ENCODE data around the gene SLAMF8.
A peak's percentile ranks its signal among the peaks of the same experiment; 100 is the strongest.

Gene SLAMF8

DNA sequence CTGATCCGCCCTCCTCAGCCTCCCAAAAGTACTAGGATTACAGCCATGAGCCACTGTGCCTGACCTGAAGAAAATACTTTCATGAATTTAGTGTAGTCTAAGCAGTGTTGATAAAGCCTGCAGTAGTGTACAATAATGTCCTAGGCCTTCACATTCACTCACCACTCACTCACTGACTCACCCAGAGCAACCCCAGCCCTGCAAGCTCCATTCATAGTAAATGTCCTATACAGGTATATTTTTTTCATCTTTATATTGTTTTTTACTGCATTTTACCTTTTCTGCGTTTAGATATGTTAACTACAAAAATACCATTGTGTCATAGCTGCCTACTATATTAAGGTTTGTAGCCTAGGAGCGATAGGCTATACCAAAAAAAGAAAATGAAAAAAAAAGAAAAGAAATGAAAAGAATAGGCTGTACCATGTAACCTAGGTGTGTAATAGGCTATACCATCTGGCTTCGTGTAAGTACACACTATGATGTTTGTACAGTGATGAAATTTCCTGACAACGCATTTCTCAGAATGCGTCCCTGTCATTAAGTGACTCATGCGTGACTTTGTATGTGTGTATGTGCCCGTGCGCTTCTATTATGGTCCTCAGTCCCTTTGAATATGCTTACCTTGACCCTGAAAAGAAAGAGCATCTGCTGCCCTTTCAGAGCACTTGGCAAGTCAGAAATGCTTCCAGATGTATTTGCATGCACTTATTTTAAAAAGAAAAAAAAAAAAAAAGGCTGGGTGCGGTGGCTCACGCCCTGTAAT is 9.2 kb upstream of the SLAMF8 start:
- Histone ChIP-seq H3K36me3 (ENCODE audit: control insufficient read depth in 1 of 2, insufficient read depth in 2 of 2, low read length in 2 of 2) (no peaks in the 10 kb centered on the region), H3K9me3 (ENCODE audit: control insufficient read depth in 1 of 2, low read length in 2 of 2) (no peaks in the 10 kb centered on the region), H3K9ac (ENCODE audit: low read depth in 1 of 2, low read length in 2 of 2) (no peak overlapping the region), H3K4me3 (ENCODE audit: low read depth in 1 of 2, low read length in 2 of 2) (no peak overlapping the region), H3K4me1 (ENCODE audit: control insufficient read depth in 1 of 2, insufficient read depth in 2 of 2, low read length in 2 of 2) (no peaks in the 10 kb centered on the region), H3K27me3 (ENCODE audit: control insufficient read depth in 1 of 2, insufficient read depth in 2 of 2, low read length in 2 of 2) (no peaks in the 10 kb centered on the region), H3K27ac (ENCODE audit: low read depth, low read length) (no peak overlapping the region)

- Histone ChIP-seq H3K9ac (ENCODE audit: low read depth in 1 of 2, low read length in 2 of 2) (no peak overlapping the region), H3K4me1 (ENCODE audit: control insufficient read depth in 1 of 2, insufficient read depth in 2 of 2, low read length in 2 of 2) (peaks cover 10 to 13% of the 10 kb centered on the region in 2 donors), H3K27ac (ENCODE audit: low read depth, low read length) (no peak overlapping the region), H3K27me3 (ENCODE audit: control insufficient read depth in 1 of 2, insufficient read depth in 2 of 2, low read length in 2 of 2) (no peaks in the 10 kb centered on the region), H3K9me3 (ENCODE audit: control insufficient read depth in 1 of 2, low read length in 2 of 2) (no peaks in the 10 kb centered on the region), H3K4me3 (ENCODE audit: low read depth in 1 of 2, low read length in 2 of 2) (no peak overlapping the region), H3K36me3 (ENCODE audit: control insufficient read depth in 1 of 2, insufficient read depth in 2 of 2, low read length in 2 of 2) (no peaks in the 10 kb centered on the region)
These were observed 5.4 kb upstream of the SLAMF8 start for GRCh38 chr1:159821171-159821867.

DNA sequence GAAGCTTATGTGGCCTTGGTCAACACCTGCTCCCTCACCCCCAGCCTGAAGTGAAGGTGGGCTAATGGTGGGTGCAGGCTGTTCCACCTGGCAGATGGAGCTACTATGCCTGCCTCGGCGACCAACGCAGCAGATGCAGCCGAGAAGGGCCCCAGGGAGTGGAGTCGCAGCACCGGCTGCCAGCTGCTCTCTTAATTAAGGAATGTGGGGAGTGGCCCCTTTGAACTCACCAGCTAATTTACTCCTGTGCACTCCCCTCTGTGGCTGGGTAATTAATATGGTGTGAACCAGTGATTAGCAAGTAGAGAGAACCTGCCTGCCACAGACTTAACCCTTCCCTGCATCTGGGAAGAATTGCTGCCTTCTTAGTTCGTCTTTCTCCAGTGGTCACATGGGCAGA is 3.3 kb upstream of the SLAMF8 start:
- Histone ChIP-seq H3K4me1 (ENCODE audit: control insufficient read depth in 1 of 2, insufficient read depth in 2 of 2, low read length in 2 of 2) (peaks cover 10 to 13% of the 10 kb centered on the region in 2 donors), H3K27me3 (ENCODE audit: control insufficient read depth in 1 of 2, insufficient read depth in 2 of 2, low read length in 2 of 2) (no peaks in the 10 kb centered on the region), H3K9ac (ENCODE audit: low read depth in 1 of 2, low read length in 2 of 2) (no peak overlapping the region), H3K27ac (ENCODE audit: low read depth, low read length) (no peak overlapping the region), H3K36me3 (ENCODE audit: control insufficient read depth in 1 of 2, insufficient read depth in 2 of 2, low read length in 2 of 2) (no peaks in the 10 kb centered on the region), H3K4me3 (ENCODE audit: low read depth in 1 of 2, low read length in 2 of 2) (no peak overlapping the region), H3K9me3 (ENCODE audit: control insufficient read depth in 1 of 2, low read length in 2 of 2) (no peaks in the 10 kb centered on the region)

GRCh38 chr1:159825564-159825963 is 1.1 kb upstream of the SLAMF8 start:
- H3K9me3 ChIP-seq (ENCODE audit: control insufficient read depth in 1 of 2, low read length in 2 of 2): no peaks in the 10 kb centered on the region
- no peaks in the 10 kb centered on the region for H3K36me3 ChIP-seq (ENCODE audit: control insufficient read depth in 1 of 2, insufficient read depth in 2 of 2, low read length in 2 of 2)
- no peak overlapping the region for H3K27ac ChIP-seq (ENCODE audit: low read depth, low read length)
- H3K4me3 ChIP-seq (ENCODE audit: low read depth in 1 of 2, low read length in 2 of 2): no peak overlapping the region
- H3K9ac ChIP-seq (ENCODE audit: low read depth in 1 of 2, low read length in 2 of 2): no peak overlapping the region
- H3K27me3 ChIP-seq (ENCODE audit: control insufficient read depth in 1 of 2, insufficient read depth in 2 of 2, low read length in 2 of 2): no peaks in the 10 kb centered on the region
- H3K4me1 ChIP-seq (ENCODE audit: control insufficient read depth in 1 of 2, insufficient read depth in 2 of 2, low read length in 2 of 2): peaks cover 10 to 13% of the 10 kb centered on the region in 2 donors

DNA sequence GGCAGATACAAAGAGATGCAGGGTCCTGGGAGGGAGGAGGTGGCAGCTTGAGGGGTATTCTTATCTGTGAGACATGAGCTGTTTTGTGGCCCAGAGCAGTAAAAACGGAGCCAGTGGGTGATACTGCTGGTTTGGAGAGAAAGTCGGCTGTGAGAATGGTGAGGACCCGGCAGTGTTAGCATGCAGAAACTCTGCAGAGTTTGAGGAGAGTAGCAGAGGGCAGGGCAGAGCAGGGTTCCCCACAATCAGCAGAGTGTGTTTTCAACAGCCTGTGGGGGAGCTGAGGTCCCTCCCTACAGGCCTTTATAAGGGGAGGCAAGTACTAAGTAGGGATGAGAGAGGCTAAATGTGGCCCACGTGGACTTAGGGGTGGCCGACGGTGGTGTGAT is 423 bp downstream of the SLAMF8 start:
- Histone ChIP-seq H3K4me3 (ENCODE audit: low read depth in 1 of 2, low read length in 2 of 2) (peak overlapping the region; percentile 41 to 47), H3K27me3 (ENCODE audit: control insufficient read depth in 1 of 2, insufficient read depth in 2 of 2, low read length in 2 of 2) (no peaks in the 10 kb centered on the region), H3K9ac (ENCODE audit: low read depth in 1 of 2, low read length in 2 of 2) (no peak overlapping the region), H3K4me1 (ENCODE audit: control insufficient read depth in 1 of 2, insufficient read depth in 2 of 2, low read length in 2 of 2) (peaks cover 13 to 17% of the 10 kb centered on the region in 2 donors), H3K9me3 (ENCODE audit: control insufficient read depth in 1 of 2, low read length in 2 of 2) (no peaks in the 10 kb centered on the region), H3K36me3 (ENCODE audit: control insufficient read depth in 1 of 2, insufficient read depth in 2 of 2, low read length in 2 of 2) (no peaks in the 10 kb centered on the region), H3K27ac (ENCODE audit: low read depth, low read length) (no peak overlapping the region)

DNA sequence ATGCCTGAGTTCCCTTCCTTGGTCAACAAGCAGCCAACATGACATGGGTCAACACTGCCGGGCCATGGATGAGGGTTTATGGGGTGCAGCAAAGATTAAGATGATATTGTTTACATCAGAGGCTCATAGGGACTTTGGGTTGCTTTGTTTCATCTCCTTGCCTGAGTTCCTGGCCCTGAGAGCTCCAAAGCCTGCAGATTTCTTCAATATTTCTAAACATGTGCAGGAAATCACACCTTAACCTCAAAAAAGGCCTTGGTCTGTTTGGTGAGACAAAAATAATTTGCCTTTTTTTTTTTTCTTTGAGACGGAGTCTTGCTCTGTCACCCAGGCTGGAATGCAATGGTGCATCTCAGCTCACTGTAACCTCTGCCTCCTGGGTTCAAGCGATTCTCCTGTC is 876 bp downstream of the SLAMF8 start:
- H3K9ac ChIP-seq (ENCODE audit: low read depth in 1 of 2, low read length in 2 of 2): no peak overlapping the region
- H3K27me3 ChIP-seq (ENCODE audit: control insufficient read depth in 1 of 2, insufficient read depth in 2 of 2, low read length in 2 of 2): no peaks in the 10 kb centered on the region
- peak overlapping the region; percentile 41 to 47 for H3K4me3 ChIP-seq (ENCODE audit: low read depth in 1 of 2, low read length in 2 of 2)
- H3K36me3 ChIP-seq (ENCODE audit: control insufficient read depth in 1 of 2, insufficient read depth in 2 of 2, low read length in 2 of 2): no peaks in the 10 kb centered on the region
- no peaks in the 10 kb centered on the region for H3K9me3 ChIP-seq (ENCODE audit: control insufficient read depth in 1 of 2, low read length in 2 of 2)
- no peak overlapping the region for H3K27ac ChIP-seq (ENCODE audit: low read depth, low read length)
- H3K4me1 ChIP-seq (ENCODE audit: control insufficient read depth in 1 of 2, insufficient read depth in 2 of 2, low read length in 2 of 2): peaks cover 13 to 17% of the 10 kb centered on the region in 2 donors

- Histone ChIP-seq H3K9me3 (ENCODE audit: control insufficient read depth in 1 of 2, low read length in 2 of 2) (no peaks in the 10 kb centered on the region), H3K9ac (ENCODE audit: low read depth in 1 of 2, low read length in 2 of 2) (no peak overlapping the region), H3K4me1 (ENCODE audit: control insufficient read depth in 1 of 2, insufficient read depth in 2 of 2, low read length in 2 of 2) (peaks cover 13 to 16% of the 10 kb centered on the region in 2 donors), H3K36me3 (ENCODE audit: control insufficient read depth in 1 of 2, insufficient read depth in 2 of 2, low read length in 2 of 2) (no peaks in the 10 kb centered on the region), H3K4me3 (ENCODE audit: low read depth in 1 of 2, low read length in 2 of 2) (peak overlapping the region; percentile 23 to 33), H3K27ac (ENCODE audit: low read depth, low read length) (no peak overlapping the region), H3K27me3 (ENCODE audit: control insufficient read depth in 1 of 2, insufficient read depth in 2 of 2, low read length in 2 of 2) (no peaks in the 10 kb centered on the region)
These were observed 1.5 kb downstream of the SLAMF8 start for GRCh38 chr1:159828176-159828575.

DNA sequence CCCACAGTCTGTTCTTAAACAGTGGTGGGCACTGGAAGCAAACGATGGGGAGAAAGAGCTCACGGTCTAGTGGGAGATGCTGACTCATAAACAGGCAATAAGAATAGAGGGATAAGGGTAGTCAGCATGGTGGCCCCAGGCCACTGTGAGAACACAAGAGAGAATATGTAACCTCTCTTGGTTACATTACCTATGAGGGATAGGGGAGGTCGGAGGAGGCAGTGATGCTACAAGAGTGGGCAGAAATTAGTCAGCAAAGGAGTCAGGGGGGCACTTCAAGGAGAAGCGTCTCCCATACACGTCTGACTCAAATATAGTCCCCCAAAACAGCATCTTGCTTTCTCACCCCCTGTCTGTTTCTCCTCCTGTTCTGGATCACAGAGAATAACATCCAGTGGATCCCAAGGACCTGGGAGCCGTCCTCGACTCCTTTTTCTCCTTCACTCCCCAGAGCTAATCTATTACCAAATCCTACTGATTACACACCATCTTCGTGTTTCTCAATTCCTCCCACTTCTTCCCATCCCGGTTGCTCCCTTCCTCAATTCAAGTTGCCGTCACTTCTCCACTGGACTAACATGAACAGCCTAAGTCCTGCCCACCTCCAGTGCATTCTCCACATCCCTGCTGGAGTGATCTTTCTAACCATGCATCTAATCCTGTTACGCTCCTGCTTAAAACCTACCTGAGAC is 2.1 kb downstream of the SLAMF8 start:
- Histone ChIP-seq H3K9me3 (ENCODE audit: control insufficient read depth in 1 of 2, low read length in 2 of 2) (no peaks in the 10 kb centered on the region), H3K9ac (ENCODE audit: low read depth in 1 of 2, low read length in 2 of 2) (no peak overlapping the region), H3K27ac (ENCODE audit: low read depth, low read length) (no peak overlapping the region), H3K27me3 (ENCODE audit: control insufficient read depth in 1 of 2, insufficient read depth in 2 of 2, low read length in 2 of 2) (no peaks in the 10 kb centered on the region), H3K4me1 (ENCODE audit: control insufficient read depth in 1 of 2, insufficient read depth in 2 of 2, low read length in 2 of 2) (peaks cover 9 to 10% of the 10 kb centered on the region in 2 donors), H3K4me3 (ENCODE audit: low read depth in 1 of 2, low read length in 2 of 2) (peak overlapping the region; percentile 23 to 33), H3K36me3 (ENCODE audit: control insufficient read depth in 1 of 2, insufficient read depth in 2 of 2, low read length in 2 of 2) (no peaks in the 10 kb centered on the region)

DNA sequence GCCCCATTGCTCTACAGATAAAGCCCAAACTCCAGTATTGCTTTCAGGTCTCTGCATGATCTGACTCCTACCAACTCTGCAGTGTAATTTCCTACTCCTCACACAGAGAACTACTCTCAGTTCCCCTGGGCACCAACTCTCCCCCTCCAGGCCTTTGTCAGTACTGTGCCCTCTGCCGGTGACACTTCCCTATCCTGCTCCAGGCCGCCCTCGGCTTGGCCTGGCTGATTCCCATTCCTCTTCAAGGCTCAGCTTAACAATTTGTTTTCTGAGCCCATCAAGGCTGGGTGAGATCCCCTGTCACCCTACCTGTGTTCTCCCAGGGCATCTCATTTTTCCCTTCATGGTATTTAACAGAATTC is 2.6 kb downstream of the SLAMF8 start:
- no peak overlapping the region for H3K4me3 ChIP-seq (ENCODE audit: low read depth in 1 of 2, low read length in 2 of 2)
- H3K9me3 ChIP-seq (ENCODE audit: control insufficient read depth in 1 of 2, low read length in 2 of 2): no peaks in the 10 kb centered on the region
- H3K4me1 ChIP-seq (ENCODE audit: control insufficient read depth in 1 of 2, insufficient read depth in 2 of 2, low read length in 2 of 2): peaks cover 4 to 7% of the 10 kb centered on the region in 2 donors
- H3K9ac ChIP-seq (ENCODE audit: low read depth in 1 of 2, low read length in 2 of 2): no peak overlapping the region
- no peaks in the 10 kb centered on the region for H3K27me3 ChIP-seq (ENCODE audit: control insufficient read depth in 1 of 2, insufficient read depth in 2 of 2, low read length in 2 of 2)
- H3K27ac ChIP-seq (ENCODE audit: low read depth, low read length): no peak overlapping the region
- no peaks in the 10 kb centered on the region for H3K36me3 ChIP-seq (ENCODE audit: control insufficient read depth in 1 of 2, insufficient read depth in 2 of 2, low read length in 2 of 2)

DNA sequence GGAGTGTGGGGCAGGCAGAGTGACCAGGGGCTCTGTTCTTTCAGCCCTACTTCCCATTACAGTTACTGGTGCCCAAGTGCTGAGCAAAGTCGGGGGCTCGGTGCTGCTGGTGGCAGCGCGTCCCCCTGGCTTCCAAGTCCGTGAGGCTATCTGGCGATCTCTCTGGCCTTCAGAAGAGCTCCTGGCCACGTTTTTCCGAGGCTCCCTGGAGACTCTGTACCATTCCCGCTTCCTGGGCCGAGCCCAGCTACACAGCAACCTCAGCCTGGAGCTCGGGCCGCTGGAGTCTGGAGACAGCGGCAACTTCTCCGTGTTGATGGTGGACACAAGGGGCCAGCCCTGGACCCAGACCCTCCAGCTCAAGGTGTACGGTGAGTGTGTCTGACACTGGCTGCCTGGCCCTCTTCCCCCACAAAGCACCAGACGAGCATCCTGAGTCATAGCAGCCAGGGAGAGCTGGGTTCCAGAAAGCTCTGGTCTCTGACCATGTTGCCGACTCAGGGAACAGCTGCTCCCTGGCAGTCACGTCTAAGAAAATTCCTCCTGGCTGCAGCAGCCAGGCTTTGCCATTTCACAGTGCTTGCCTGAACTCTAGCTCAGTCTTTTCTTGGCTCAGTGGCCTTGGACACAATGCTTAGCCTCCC is 3.3 kb downstream of the SLAMF8 start:
- Histone ChIP-seq H3K9ac (ENCODE audit: low read depth in 1 of 2, low read length in 2 of 2) (no peak overlapping the region), H3K4me1 (ENCODE audit: control insufficient read depth in 1 of 2, insufficient read depth in 2 of 2, low read length in 2 of 2) (peaks cover 0 to 7% of the 10 kb centered on the region in 2 donors), H3K27ac (ENCODE audit: low read depth, low read length) (no peak overlapping the region), H3K36me3 (ENCODE audit: control insufficient read depth in 1 of 2, insufficient read depth in 2 of 2, low read length in 2 of 2) (no peaks in the 10 kb centered on the region), H3K27me3 (ENCODE audit: control insufficient read depth in 1 of 2, insufficient read depth in 2 of 2, low read length in 2 of 2) (no peaks in the 10 kb centered on the region), H3K4me3 (ENCODE audit: low read depth in 1 of 2, low read length in 2 of 2) (no peak overlapping the region), H3K9me3 (ENCODE audit: control insufficient read depth in 1 of 2, low read length in 2 of 2) (no peaks in the 10 kb centered on the region)
